ENCODE results near the gene SRBD1. TPM values are rescaled to one million over a fixed set of nuclear protein-coding genes. Genes with fewer than 3 reads are reported as not detected.

SRBD1 gene
- total and polyA plus RNA-seq, 4 donors, result 4.0 to 22.2 (median 10.0) TPM

DNA sequence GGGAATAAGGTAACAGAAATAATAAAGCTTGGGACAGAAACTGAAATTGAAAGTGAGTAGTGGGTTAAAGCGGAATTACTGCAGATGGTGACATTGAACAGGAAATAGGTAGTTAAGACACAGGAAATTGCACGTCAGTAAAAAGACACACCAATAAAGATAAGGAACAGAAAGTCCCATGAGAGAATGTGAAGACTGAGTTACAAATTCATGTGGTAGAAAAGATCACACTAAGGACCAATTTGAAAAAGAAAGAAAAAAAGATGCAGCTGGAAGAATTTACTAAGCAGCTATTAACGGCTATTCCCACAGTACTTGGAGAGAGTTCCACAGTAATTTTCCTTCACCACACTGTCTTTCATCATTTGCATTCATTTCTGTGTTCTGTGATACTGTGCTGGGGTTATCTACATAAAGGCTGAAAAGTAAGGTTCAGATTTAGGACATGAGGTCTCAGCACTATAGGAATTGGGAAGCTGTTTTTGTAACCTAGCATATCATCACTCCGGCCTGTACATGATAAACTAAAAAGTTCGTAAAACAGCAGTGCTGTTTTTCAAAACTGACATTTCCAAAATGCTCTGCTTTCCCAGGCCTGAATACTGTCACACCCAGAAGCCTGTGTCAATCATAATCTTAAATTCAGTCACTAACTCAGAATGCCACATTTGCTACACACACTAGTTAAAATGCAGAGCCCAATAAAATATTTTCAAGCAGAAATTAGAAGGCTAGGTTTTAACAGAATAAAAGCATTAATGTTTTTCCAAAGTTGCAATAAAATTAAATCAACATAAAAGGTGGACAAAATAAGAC, 42.9 kb downstream of the SRBD1 start:
- Histone ChIP-seq H3K4me1 (ENCODE audit: control insufficient read depth in 4 of 4, insufficient read depth in 4 of 4, low read length in 3 of 4) (peaks cover 0 to 3% (median 0%) of the 10 kb centered on the region in 4 donors), H3K9ac (ENCODE audit: low read depth in 1 of 2, low read length in 2 of 2) (peak overlapping the region in 1 of 2 donors; percentile 55), H3K4me3 (ENCODE audit: low read depth in 1 of 3, low read length in 3 of 3) (no peak overlapping the region), H3K27me3 (ENCODE audit: control insufficient read depth in 4 of 4, insufficient read depth in 4 of 4, low read length in 3 of 4) (no peaks in the 10 kb centered on the region), H3K27ac (ENCODE audit: low read depth in 1 of 2, low read length in 2 of 2) (peak overlapping the region; percentile 46 to 78), H3K36me3 (ENCODE audit: control insufficient read depth in 4 of 4, insufficient read depth in 3 of 4, low read depth in 1 of 4, low read length in 3 of 4) (peaks cover 0 to 7% (median 0%) of the 10 kb centered on the region in 4 donors), H3K9me3 (ENCODE audit: control insufficient read depth in 4 of 4, low read length in 3 of 4) (no peaks in the 10 kb centered on the region)
- peak; percentile 51 for TF ChIP-seq SP1 (IDR thresholded peaks at IDR 0.05)
- peak in 1 of 2 donors; percentile 33 for TF ChIP-seq GABPA (IDR thresholded peaks at IDR 0.05 in 1 of 2, conservative IDR thresholded peaks at IDR 0.05 in 1 of 2)
- TF ChIP-seq HNF4A (conservative IDR thresholded peaks at IDR 0.05), result no peak
- DNase-seq (ENCODE audit: low spot score), result no peak
- WGBS, result 61% methylated on average over 5 of the region's 5 CpGs

DNA sequence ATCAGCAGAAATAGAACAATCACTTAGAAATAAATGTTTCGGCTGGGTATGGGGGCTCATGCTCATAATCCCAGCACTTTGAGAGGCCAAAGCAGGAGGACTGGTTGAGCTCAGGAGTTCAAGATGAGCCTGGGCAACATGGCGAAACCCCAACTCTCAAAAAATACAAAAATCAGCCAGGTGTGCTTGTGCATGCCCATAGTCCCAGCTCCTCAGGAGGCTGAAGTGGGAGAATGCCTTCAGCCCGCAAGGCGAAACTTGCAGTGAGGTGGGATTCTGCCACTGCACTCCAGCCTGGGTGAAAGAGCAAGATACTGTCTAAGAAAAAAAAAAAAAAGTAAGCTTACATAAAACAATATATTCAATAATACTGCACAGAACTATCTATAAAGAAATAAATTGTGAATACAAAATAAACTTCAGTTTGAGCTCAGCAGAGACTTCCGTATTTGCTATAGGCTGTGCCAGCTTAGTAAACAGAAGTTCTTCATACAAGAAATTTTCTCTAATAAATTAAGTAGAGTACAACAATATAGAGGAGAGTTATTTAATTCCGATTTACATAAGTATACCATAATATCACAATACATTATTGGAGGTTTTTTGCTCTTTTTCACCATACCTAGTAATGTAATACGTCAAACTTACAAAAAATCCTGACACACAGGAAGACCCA, 43.6 kb downstream of the SRBD1 start:
- Histone ChIP-seq H3K9me3 (ENCODE audit: control insufficient read depth in 4 of 4, low read length in 3 of 4) (no peaks in the 10 kb centered on the region), H3K27me3 (ENCODE audit: control insufficient read depth in 4 of 4, insufficient read depth in 4 of 4, low read length in 3 of 4) (no peaks in the 10 kb centered on the region), H3K36me3 (ENCODE audit: control insufficient read depth in 4 of 4, insufficient read depth in 3 of 4, low read depth in 1 of 4, low read length in 3 of 4) (peaks cover 0 to 7% (median 0%) of the 10 kb centered on the region in 4 donors), H3K4me1 (ENCODE audit: control insufficient read depth in 4 of 4, insufficient read depth in 4 of 4, low read length in 3 of 4) (peaks cover 0 to 3% (median 0%) of the 10 kb centered on the region in 4 donors), H3K9ac (ENCODE audit: low read depth in 1 of 2, low read length in 2 of 2) (peak overlapping the region in 1 of 2 donors; percentile 55), H3K4me3 (ENCODE audit: low read depth in 1 of 3, low read length in 3 of 3) (peak overlapping the region in 1 of 3 donors; percentile 41), H3K27ac (ENCODE audit: low read depth in 1 of 2, low read length in 2 of 2) (peak overlapping the region in 1 of 2 donors; percentile 57)
- WGBS, result 84% methylated on average over 7 of the region's 7 CpGs
- DNase-seq (ENCODE audit: low spot score), result no peak
- TF ChIP-seq SP1 (IDR thresholded peaks at IDR 0.05) (no peak), FOXA2 (IDR thresholded peaks at IDR 0.05) (no peak), FOXA1 (IDR thresholded peaks at IDR 0.05) (no peak), HNF4A (conservative IDR thresholded peaks at IDR 0.05) (no peak), GABPA (IDR thresholded peaks at IDR 0.05 in 1 of 2, conservative IDR thresholded peaks at IDR 0.05 in 1 of 2) (no peak), RAD21 (IDR thresholded peaks at IDR 0.05) (no peak), HNF4G (IDR thresholded peaks at IDR 0.05) (no peak), RXRA (IDR thresholded peaks at IDR 0.05) (no peak), ZBTB33 (IDR thresholded peaks at IDR 0.05) (no peak), JUND (IDR thresholded peaks at IDR 0.05) (no peak), CTCF (IDR thresholded peaks at IDR 0.05; ENCODE audit: low read depth, low read length, missing input control) (no peak), MAX (IDR thresholded peaks at IDR 0.05) (no peak), TAF1 (conservative IDR thresholded peaks at IDR 0.05) (no peak)
- TF ChIP-seq, protein P1, sequence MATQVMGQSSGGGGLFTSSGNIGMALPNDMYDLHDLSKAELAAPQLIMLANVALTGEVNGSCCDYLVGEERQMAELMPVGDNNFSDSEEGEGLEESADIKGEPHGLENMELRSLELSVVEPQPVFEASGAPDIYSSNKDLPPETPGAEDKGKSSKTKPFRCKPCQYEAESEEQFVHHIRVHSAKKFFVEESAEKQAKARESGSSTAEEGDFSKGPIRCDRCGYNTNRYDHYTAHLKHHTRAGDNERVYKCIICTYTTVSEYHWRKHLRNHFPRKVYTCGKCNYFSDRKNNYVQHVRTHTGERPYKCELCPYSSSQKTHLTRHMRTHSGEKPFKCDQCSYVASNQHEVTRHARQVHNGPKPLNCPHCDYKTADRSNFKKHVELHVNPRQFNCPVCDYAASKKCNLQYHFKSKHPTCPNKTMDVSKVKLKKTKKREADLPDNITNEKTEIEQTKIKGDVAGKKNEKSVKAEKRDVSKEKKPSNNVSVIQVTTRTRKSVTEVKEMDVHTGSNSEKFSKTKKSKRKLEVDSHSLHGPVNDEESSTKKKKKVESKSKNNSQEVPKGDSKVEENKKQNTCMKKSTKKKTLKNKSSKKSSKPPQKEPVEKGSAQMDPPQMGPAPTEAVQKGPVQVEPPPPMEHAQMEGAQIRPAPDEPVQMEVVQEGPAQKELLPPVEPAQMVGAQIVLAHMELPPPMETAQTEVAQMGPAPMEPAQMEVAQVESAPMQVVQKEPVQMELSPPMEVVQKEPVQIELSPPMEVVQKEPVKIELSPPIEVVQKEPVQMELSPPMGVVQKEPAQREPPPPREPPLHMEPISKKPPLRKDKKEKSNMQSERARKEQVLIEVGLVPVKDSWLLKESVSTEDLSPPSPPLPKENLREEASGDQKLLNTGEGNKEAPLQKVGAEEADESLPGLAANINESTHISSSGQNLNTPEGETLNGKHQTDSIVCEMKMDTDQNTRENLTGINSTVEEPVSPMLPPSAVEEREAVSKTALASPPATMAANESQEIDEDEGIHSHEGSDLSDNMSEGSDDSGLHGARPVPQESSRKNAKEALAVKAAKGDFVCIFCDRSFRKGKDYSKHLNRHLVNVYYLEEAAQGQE (IDR thresholded peaks at IDR 0.05), result no peak
